Body of pancreas (tissue), 4 donors: Measurements from ENCODE around the gene AKIRIN2.

ENCODE experiments used
- CTCF ChIP-seq, 7 experiments: fragments of 450-650 bp in 4 of 7; fragments of 200-600 bp in 3 of 7; sonication (generic) in 3 of 7; IDR thresholded peaks; one replicate each; pipeline ENCODE4 v1.5.1; 2016 to 2019; ENCODE audit warnings: antibody characterized with exemption in 7 of 7
- POLR2A ChIP-seq, 3 donors: fragments of 450-650 bp; IDR thresholded peaks; one replicate each; pipeline ENCODE4 v1.6.1; 2016; ENCODE audit warnings: antibody characterized with exemption in 3 of 3, mild to moderate bottlenecking in 2 of 3

GRCh38 chr6:87672641-87673040 is 29.4 kb downstream of the AKIRIN2 start:
- no peak for TF ChIP-seq CTCF (IDR thresholded peaks at IDR 0.05)
- TF ChIP-seq POLR2A (IDR thresholded peaks at IDR 0.05): no peak
